AG20443 (cell line): Measurements from ENCODE around the gene SLC30A7.

Experiments
- DNase-seq: peaks from one replicate; pipeline ENCODE4 v3.0.0; 2012; ENCODE audit warnings: low spot score, mixed read lengths

The SLC30A7 gene

DNA sequence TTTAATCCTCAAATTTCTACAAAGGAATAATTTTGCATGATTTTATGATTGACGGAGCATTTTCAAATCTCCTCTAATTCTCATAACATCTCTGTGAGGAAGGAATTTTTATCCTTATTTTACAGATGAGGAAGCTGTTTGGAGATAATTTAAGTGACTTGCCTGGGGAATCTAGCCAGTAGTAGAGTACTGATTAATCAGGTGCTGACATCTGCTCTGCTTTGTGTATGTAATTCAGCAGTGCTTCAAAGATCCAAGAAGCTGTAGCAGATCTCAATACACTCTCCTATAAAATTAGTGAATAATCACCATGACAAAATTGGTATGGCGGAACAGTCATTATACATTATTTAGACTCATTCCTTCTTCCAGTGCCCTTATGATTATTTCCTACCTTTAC, 83.7 kb downstream of the SLC30A7 start:
- no peak for DNase-seq

DNA sequence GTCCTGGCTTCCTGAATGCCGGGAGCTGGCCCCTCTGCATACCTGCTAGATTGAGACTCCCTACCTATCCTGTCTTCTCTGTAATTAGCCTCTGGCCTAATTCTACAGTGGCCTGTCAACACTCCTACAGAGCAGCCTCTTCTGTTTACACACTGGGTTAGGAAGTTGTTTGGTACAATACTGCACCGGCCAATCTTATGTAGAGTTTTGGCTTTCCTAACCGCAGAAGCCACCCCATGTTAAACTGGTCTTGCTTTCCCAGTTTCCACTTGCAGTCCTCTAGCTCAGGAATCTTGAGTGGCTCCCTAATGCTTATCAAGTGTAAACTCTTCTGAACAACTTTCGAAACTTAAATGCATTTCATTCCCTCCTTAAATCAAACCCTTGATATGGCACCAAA, 86.9 kb downstream of the SLC30A7 start:
- DNase-seq, result no peak

DNA sequence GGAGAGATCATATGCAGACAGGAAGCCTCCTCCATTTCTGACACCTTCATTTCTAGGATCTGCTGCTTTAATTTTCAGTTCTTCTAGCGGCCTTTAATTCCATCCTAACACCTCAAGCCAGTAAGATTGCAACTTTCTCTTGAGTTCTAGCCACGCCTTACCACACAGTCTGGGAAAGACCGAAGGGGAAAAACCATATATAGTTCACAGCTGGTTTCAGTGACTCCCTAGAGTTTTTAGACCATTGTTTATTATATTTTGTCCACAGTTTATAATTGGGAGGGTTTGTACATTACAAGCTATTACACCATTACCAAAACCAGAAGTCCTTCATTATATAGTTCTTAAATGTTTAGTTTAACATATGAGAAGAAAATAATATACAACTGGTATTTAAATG, 92.2 kb downstream of the SLC30A7 start:
- DNase-seq, result no peak

DNA sequence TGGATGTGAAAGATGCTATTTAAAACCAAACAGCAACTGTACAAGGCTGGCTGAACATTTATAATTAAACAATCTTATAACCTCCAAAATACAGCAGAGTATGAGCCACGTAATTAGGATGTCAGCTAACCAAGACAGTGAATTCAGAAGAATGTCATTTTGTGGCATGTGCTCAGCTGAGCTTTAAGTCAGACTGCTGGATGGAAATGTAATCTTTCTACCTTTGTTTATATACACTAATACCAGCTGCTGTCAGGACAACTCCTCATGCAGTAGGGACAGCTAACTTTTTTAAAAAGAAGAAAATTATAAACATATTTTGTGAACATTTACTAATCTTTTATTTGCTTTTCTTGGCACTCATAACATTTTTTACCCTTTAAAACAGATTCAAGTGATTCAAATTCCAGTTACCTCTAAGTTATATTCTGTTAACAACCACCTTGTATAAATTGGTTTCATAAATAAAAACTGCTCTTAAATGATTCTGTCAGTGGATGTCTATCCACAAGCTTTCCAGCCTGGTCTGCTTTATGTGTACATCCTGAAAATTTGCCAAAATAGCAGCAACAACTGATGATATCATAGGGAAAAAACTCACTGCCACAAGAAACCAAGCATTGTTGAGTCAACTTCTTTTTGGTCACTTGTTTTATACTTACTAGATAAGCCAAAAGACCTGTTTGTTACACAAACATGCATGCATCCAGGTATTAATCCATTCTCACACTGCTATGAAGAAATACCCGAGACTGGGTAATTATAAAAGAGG, 93.6 kb downstream of the SLC30A7 start:
- peak; percentile 62 for DNase-seq

DNA sequence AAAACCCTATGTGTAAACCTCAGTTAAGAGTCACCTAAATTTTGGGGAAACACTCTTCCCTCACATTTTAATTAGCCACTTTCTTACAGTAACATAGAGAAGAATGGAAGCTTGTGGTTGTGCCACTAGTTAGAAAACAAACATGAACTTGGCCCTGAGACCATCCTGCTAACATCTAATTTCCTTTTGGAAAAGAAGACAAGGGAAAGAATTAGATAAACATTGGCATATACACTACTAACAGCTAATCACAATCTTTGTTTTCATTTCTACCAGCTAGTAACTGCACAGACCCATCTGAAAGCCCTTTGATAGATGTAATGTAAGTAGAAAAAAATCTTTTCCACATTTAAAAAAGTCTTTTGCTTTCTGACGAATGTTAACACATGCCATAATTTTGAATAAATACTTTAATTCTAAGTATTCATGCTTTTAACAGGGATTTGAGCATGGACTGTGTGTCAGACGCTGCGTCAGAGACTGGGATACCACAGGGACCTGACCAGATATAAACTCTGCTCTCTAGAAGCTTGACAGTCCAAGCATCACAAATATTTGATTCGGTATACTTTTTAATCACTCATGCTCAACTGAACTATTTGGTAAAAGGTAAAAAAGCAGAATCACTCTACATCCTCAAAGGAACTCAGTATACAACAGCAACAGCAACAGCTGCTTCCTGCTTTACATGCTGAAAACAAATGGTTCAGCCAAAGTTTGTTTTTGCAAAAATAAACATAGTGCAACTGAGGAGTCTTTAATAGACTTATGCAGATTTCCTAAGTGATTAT, 99.5 kb downstream of the SLC30A7 start:
- DNase-seq, result no peak

DNA sequence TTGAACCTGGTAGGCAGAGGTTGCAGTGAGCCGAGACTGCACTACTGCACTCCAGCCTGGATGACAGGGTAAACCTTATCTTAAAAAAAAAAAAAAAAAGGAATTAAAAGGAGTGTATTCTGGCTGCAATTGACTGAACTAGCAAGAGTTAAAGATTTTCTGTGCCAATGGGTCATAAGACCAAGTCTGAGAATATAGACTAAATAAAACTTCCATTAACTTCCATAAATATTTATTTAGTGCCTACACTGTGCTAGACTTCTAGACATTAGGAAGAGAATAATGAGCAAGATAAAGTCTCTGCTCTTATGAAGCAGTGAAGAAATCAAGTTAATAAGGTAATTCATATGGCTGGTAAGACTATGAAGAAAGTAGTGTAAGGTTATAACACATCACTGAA, 102.5 kb downstream of the SLC30A7 start:
- DNase-seq, result no peak

DNA sequence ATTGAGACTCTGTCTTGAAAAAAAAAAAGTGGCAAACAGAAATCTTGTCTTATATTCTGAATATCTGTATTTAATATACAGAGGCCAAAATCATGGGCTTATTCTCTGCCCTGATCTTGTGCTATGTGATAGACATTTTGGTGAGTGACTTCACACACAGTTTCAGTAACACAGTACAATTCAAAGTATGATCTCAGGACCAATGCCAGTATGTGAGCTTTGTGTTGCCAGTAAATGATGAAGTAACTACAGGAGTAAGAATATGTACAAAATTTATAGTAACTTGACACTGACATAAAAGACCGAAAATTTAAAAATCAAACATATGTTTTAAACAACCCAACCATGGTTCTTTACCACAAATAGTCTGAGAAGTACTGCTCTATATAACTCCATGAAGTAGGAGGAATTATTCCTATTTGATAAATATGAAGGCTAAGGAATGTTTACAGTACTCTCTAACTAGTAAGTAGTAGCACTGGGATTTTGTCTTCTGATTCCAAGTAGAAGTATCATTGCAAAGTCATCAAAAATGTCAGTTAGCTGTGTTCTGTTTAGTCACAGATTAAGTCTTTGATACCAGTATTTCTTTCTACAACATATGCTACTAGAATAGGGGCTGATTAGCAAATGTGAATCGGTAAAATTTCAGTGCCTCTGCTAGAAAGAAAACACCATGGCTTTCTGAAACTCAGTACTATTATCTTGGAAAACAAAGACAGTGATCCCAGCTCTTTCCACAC, 104.4 kb downstream of the SLC30A7 start:
- DNase-seq, result no peak

DNA sequence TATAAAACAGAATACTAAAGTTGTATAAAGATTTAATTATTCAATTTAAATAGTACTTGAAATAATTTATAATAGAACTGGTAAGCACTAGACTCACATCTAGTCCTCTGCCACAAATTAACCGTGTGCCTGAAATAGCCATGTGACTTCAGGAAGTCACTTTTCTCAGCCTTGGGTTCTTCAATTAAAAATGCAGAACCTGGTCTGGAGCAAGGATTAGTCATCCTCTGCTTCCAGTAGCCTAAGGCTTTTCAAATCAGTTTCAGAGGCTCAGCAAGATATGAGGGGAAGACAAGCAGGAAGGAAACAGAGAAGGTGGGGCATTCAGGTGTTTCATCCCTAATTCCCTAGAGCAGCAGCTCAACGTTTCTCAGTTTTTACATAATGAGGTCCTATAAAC, 106.7 kb downstream of the SLC30A7 start:
- peak; percentile 15 for DNase-seq

DNA sequence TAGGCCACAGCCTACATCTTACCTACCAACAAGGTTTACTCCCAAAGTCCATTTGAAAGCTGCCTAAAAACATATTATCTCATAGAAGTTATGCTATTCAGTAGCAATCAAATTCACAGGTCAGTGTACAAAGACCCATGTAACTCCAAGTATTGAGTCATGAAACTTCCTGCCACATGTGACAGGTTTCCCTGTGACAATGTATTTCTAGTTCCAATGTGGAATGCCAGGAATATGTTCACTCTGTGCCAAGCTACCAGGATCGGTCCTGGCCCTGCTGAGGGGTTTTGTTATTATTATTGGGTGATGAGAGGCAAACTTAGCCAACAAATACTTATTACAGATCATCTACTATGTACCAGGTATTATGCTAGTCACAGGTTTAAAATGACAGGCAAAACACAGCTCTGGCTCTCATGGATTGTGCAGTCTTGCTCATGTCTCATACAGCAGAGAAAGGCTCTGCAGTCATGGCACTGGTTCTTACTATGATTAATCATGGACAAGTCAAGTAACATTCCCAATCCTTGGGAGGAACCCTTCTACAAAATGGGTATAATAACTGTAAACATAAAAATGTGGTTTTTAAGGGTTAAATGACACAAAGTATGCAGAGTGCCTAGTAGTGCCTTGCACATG, 107.2 kb downstream of the SLC30A7 start:
- no peak for DNase-seq

DNA sequence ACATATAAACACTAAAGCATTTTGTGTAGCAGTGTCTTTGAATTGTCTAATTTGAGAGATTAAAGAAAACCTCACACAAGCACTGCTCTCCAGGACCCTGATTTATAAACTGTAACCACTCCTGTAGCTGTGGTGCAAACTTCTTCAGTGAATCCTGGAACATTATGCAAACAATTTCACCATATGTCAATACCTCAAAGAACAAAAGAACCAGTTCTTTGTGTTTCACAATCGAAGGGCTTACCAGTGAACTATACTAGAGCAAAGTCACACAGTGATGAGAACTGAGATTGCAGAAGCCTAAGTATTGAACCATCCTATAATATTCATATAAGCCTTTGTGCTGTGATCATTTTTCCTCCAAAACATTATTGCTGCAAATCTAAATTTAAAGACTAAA, 108.2 kb downstream of the SLC30A7 start:
- no peak for DNase-seq

DNA sequence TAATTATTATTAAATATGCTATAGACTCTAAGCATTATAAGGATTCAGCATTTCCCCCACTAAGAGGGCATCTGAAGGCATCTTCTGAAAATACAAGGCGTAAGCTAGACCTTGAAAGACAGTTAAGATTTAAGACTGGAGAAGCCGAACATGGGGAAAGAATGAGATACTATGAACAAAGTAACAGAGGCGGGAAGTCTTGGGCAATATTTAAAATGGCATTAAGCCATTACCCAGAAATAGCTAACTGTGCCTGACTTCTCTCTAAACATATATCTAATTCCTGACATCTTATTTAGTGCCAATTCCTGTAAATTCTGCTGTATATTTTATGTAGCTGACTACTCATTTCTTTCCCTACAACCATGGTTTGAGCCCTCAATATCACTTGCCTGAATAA, 108.8 kb downstream of the SLC30A7 start:
- no peak for DNase-seq

DNA sequence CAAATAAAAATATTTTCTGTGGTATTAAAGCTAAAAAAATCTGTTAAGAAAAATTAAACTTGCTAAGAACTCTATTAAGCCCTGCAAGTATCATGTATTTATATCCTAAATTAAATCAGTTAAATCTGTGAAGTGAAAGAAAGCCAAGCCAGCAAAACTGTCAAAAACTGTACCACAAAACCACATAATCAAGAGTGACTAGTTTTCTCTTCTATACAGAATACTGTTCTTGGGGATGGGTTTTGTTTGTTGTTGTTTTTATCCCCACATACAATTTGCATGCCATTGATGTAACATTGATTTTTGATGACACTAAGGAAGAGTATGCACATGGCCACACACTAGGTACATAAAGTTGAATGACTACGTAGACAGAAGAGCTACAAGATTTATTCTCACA, 109.3 kb downstream of the SLC30A7 start:
- no peak for DNase-seq

DNA sequence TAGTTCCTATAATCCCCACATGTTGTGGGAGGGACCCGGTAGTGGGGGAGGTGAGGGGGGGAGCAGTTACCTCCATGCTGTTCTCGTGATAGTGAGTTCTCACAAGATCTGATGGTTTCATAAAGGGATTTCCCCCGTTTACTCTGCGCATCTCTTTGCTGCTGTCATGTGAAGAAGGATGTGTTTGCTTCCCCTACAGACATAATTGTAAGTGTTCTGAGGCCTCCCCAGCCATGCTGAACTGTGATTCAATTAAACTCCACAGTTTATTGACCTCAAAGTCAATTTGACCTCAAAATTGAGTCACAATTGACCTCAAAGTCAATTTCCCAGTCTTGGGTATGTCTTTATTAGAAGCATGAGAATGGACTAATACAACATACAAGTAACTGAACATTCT, 110.0 kb downstream of the SLC30A7 start:
- no peak for DNase-seq

DNA sequence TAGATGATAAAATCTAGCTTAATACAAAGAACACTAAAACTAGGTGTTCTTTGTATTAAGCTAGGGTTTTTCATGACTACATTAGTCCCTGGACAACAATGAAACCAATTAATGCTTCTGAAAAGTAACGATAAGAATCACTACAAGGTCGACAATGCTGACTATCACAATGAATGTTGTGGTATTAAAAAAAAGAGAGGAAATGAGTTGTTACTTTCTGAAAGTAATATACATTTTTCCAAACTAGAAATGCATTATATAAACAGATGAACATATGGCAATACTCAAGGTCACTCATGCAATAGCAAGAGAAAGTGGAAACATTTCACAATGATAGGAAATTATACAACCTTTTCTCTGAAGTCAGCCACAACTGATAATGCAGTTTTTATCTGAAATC, 110.7 kb downstream of the SLC30A7 start:
- DNase-seq, result no peak

DNA sequence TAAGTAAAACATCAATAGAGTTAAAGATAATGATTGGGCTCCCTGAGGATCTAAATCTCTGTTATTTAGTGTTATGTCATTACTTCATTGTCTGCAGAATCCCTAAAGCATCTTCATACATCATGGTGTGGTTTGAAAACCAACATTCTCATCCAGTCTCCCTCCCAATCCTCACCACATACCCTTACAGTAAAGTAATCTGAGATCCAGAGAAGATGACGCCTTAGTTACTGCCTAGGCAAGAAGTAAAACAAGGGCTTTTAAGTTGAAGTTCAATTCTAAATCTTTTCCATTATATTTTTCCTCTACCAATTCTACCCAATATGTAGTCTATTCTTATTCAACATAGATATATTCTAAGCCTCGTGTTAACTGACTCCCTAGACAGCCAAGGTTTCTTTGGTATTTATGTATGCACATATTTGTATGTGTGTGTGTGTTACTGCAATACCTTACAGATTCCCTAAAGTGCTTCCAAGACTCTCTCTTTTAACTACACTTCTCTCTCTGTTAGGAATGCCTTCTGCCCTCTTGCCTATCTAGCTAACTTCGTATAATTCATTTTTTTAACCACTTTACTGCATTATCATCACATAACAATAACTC, 112.4 kb downstream of the SLC30A7 start:
- peak; percentile 24 for DNase-seq

DNA sequence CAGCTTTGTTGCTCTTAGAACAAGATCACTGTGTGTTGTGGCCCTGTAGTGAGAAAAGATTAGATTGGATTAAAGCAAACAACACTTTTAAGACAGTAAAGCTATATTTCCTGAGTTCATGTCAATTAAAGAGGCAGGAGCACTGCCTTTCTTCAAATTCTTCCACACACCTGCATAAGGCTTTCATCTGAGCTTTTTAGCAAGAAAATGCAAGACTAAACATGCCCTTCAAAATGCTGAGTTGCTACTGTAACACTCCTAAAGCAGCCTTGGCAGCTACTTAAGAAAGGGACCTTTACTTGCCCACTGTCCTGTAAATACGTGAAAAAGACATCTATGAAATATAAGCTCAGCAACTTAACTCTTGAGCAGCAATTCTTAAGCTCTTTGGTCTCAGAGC, 117.9 kb downstream of the SLC30A7 start:
- no peak for DNase-seq

DNA sequence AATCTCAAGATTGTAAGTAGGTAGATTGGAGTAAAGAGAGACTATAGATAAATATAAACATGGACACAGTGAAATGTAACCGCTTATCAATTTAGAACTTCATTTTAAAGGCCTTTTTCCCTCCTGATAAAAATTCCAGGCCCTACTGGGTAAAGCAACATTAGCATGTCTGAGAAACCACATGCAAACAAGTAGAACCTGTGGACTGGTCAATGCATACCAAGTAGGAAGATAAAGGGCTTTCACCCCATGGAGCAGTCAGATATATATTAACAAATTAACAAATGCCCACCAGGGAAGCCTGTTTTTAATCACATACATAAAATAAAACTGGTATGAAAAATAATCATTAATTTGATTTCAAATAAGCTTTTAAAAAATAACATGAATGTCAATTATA, 121.6 kb downstream of the SLC30A7 start:
- no peak for DNase-seq

DNA sequence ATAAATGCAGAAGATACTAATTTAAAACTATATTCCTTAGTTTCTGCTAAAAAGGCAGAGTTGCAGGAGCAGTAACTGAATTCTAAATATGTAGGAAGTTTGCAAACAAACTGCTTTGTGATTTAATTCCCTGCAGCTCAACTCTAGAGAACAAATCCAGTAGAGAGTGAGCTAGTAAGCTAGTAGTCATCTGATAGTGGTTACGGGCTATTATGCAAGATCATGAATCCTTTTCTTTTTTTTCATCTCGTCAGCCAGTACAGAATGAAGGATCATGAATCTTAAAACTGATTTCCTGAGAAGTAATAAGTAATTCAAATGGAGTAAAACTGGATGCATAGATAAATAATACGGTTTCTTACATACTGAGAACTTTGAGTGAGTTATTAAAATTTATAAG, 126.4 kb downstream of the SLC30A7 start:
- peak; percentile 60 for DNase-seq

DNA sequence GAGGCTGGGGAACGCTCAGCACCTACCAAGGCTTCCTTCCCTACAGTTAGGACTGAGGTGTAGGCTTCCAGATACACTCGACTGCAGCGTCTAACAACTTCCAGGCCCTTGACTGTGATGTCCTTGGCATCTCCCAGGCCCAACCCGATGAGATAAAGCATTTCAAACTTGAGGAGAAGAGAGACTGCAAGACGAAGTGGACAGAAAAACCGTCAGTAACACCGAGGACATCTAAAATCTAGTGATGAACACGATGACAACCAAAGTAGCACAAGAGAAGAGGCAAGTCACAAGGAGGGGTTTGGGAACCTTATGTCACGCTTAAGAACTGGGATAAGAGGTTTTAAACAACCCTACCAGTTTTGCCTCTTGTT, 129.4 kb downstream of the SLC30A7 start:
- peak; percentile 21 for DNase-seq

DNA sequence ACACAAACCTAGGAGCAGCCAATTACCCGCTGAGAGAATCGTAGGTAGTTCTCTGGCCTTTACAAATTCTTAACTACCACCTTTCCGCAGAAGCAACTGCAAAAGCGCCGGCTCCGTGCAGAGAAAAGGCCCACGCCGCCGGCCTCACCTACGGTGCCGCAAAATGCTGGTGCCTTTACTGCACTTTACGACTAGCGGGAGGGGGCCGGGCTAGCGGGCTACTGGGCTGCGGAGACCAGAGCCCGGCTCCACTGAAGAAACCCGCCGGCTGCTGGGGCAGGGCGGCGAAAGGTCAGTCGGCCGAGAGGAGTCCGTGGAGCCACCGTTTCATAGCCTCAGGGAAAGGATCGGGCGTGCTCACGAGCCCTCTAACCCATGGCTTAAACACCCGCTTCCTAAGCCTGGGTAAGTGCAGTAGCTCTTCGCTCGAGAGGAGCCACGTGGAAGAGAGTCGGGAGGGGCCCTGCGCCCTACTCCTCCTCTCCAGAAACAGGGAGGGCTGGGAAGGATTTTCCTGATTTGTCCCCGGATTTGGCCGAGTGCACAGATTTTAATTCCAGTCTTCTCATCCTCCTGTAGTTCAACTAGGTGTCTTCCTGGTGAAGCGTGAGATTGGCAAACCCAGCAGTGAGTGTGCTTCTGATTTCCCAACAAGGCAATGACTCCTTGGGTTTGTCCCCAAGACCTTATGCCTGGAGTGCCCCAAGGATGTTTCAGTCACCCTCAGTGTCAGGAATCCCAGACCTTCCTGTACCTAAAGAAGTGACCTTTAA, 130.0 kb downstream of the SLC30A7 start, which contains the start of gene DPH5:
TSS of gene DPH5 (minus strand) at position 128 of the 773 bp plus-strand sequence. CDS start 341 bp downstream, outside the sequence.
- peak; percentile 94 for DNase-seq

DNA sequence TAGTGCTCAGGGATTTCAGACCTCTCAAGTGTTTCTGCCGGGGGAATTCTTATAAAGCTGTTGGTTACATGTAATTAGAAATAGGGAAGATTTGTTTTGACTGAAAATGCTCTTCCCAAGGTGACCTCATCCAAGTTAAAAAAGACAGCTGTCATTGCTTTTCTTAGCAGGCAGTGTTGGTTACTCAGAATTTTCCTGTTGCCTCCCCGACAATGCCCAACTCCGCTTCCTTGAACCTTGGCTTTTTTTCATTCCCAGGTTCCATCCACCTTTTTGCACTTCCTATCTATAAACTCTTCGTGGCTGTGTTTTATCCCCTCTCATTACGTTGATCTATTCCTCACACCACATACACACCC, 130.5 kb downstream of the SLC30A7 start:
- no peak for DNase-seq
